ENCODE data around the gene ITGA2B.
"Not testable (repeated sequence)": the region's sequence is repeated elsewhere in the genome, so short reads cannot be mapped to it uniquely, and the experiment has no call there.

Gene ITGA2B

GRCh38 chr17:44389281-44389680 is at the start of gene ITGA2B:
ITGA2B (minus strand) TSS chr17:44389649; CDS start chr17:44389473, 176 bp downstream.
- DNase-seq = no peak

GRCh38 chr17:44439168-44439567 is 49.7 kb upstream of the ITGA2B start:
- no peak for DNase-seq

- no peak for DNase-seq
Measured at GRCh38 chr17:44438636-44439035, 49.2 kb upstream of the ITGA2B start.

- DNase-seq = no peak
Measured at GRCh38 chr17:44436336-44436735, 46.9 kb upstream of the ITGA2B start.

- DNase-seq = no peak
Measured at GRCh38 chr17:44432254-44433157, 43.1 kb upstream of the ITGA2B start.

GRCh38 chr17:44424828-44425461 is 35.5 kb upstream of the ITGA2B start:
- DNase-seq = no peak

GRCh38 chr17:44417553-44417952 is 28.1 kb upstream of the ITGA2B start:
- DNase-seq = no peak

- no peak for DNase-seq
Measured at GRCh38 chr17:44416558-44417289, 27.3 kb upstream of the ITGA2B start.

GRCh38 chr17:44414394-44415155 is 25.1 kb upstream of the ITGA2B start:
- no peak for DNase-seq

GRCh38 chr17:44409309-44410028 is 20.0 kb upstream of the ITGA2B start:
- DNase-seq = no peak

GRCh38 chr17:44408786-44409185 is 19.3 kb upstream of the ITGA2B start:
- DNase-seq = no peak

GRCh38 chr17:44402564-44403172 is 13.2 kb upstream of the ITGA2B start:
- no peak for DNase-seq

- peak; percentile 21 for DNase-seq
Measured at GRCh38 chr17:44400226-44400847, 10.9 kb upstream of the ITGA2B start.

- no peak for DNase-seq
Measured at GRCh38 chr17:44398692-44399691, 9.5 kb upstream of the ITGA2B start.

GRCh38 chr17:44397479-44398440 is 8.3 kb upstream of the ITGA2B start:
- no peak for DNase-seq

- no peak for DNase-seq
Measured at GRCh38 chr17:44396946-44397345, 7.5 kb upstream of the ITGA2B start.

- DNase-seq = no peak
Measured at GRCh38 chr17:44394833-44395232, 5.4 kb upstream of the ITGA2B start.

- DNase-seq = not testable (repeated sequence)
Measured at GRCh38 chr17:44394112-44394511, 4.7 kb upstream of the ITGA2B start.
